Measurements from ENCODE around the gene SLC15A3.

Gene SLC15A3

GRCh38 chr11:60970369-60970774, 18.4 kb upstream of the SLC15A3 start:
- Histone ChIP-seq H3K79me1 (ENCODE audit: low read length) (no peaks in the 10 kb centered on the region), H3K27me3 (ENCODE audit: insufficient read depth, low read length, poor library complexity) (no peaks in the 10 kb centered on the region), H3K79me2 (ENCODE audit: control insufficient read depth, insufficient read depth, low read length) (no peaks in the 10 kb centered on the region), H2BK5ac (ENCODE audit: low read length) (no peak overlapping the region), H2AK5ac (ENCODE audit: low read length) (no peak overlapping the region), H3K4me1 (ENCODE audit: control insufficient read depth, low read depth, low read length) (no peaks in the 10 kb centered on the region), H2BK120ac (ENCODE audit: low read depth, low read length) (no peak overlapping the region), H3K27ac (ENCODE audit: low read depth, low read length) (no peak overlapping the region), H3K4ac (ENCODE audit: low read depth, low read length) (no peak overlapping the region), H3K23ac (ENCODE audit: low read length) (peak overlapping the region; percentile 81), H3K56ac (ENCODE audit: low read length) (no peak overlapping the region), H3K4me3 (ENCODE audit: low read length) (no peak overlapping the region), H3K36me3 (ENCODE audit: control insufficient read depth, insufficient read depth, low read length) (no peaks in the 10 kb centered on the region), H3K4me2 (ENCODE audit: low read length) (no peak overlapping the region), H4K5ac (ENCODE audit: low read length) (no peak overlapping the region), H2BK15ac (replicated peaks; ENCODE audit: low read depth) (no peak overlapping the region), H4K8ac (ENCODE audit: low read depth, low read length) (no peak overlapping the region), H3K9ac (ENCODE audit: low read length) (no peak overlapping the region), H3K18ac (ENCODE audit: low read length) (no peak overlapping the region)
- no CpG with 5 or more reads among the region's 9 CpGs for WGBS (ENCODE audit: extremely low coverage, insufficient coverage, low lambda C conversion rate)
- DNase-seq = peak; percentile 42

- H3K9ac ChIP-seq (ENCODE audit: low read length) = no peak overlapping the region
- DNase-seq = no peak
- no peak overlapping the region for H2BK5ac ChIP-seq (ENCODE audit: low read length)
- WGBS (ENCODE audit: extremely low coverage, insufficient coverage, low lambda C conversion rate) = no CpG with 5 or more reads among the region's 1 CpG
- H2BK120ac ChIP-seq (ENCODE audit: low read depth, low read length) = no peak overlapping the region
- no peaks in the 10 kb centered on the region for H3K4me1 ChIP-seq (ENCODE audit: control insufficient read depth, low read depth, low read length)
- H3K27ac ChIP-seq (ENCODE audit: low read depth, low read length) = no peak overlapping the region
- no peaks in the 10 kb centered on the region for H3K27me3 ChIP-seq (ENCODE audit: insufficient read depth, low read length, poor library complexity)
- H4K5ac ChIP-seq (ENCODE audit: low read length) = no peak overlapping the region
- no peak overlapping the region for H3K23ac ChIP-seq (ENCODE audit: low read length)
- no peaks in the 10 kb centered on the region for H3K79me2 ChIP-seq (ENCODE audit: control insufficient read depth, insufficient read depth, low read length)
- H2BK15ac ChIP-seq (replicated peaks; ENCODE audit: low read depth) = no peak overlapping the region
- H3K18ac ChIP-seq (ENCODE audit: low read length) = no peak overlapping the region
- H3K4ac ChIP-seq (ENCODE audit: low read depth, low read length) = no peak overlapping the region
- H3K4me3 ChIP-seq (ENCODE audit: low read length) = no peak overlapping the region
- no peak overlapping the region for H3K4me2 ChIP-seq (ENCODE audit: low read length)
- no peak overlapping the region for H4K8ac ChIP-seq (ENCODE audit: low read depth, low read length)
- H3K36me3 ChIP-seq (ENCODE audit: control insufficient read depth, insufficient read depth, low read length) = no peaks in the 10 kb centered on the region
- H2AK5ac ChIP-seq (ENCODE audit: low read length) = no peak overlapping the region
- no peaks in the 10 kb centered on the region for H3K79me1 ChIP-seq (ENCODE audit: low read length)
- H3K56ac ChIP-seq (ENCODE audit: low read length) = no peak overlapping the region
Observed at GRCh38 chr11:60968223-60968622, 16.2 kb upstream of the SLC15A3 start.

- WGBS (ENCODE audit: extremely low coverage, insufficient coverage, low lambda C conversion rate) = no CpG with 5 or more reads among the region's 4 CpGs
Observed at GRCh38 chr11:60966890-60967289, 14.9 kb upstream of the SLC15A3 start.

DNA sequence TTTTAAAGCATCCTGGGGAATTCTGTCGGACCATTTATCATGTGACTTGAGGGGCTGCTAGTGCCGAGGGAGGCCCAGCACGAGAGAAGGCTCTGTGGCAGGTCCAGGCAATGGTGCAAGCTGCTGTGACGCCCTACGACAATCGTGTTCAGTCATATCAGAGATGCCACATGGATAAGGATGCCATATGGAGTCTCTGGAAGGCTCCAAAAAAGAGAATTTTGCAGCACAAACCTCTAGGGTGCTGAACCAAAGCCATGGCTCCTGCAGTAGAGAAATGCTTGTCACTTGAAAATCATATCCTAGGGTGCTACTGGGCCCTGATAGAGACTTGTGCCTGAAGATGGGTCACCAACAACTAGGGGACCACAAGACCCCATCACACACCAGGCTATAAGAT, 12.8 kb upstream of the SLC15A3 start:
- Histone ChIP-seq H2BK5ac (ENCODE audit: low read length) (no peak overlapping the region), H3K27me3 (ENCODE audit: insufficient read depth, low read length, poor library complexity) (no peaks in the 10 kb centered on the region), H3K79me2 (ENCODE audit: control insufficient read depth, insufficient read depth, low read length) (no peaks in the 10 kb centered on the region), H3K27ac (ENCODE audit: low read depth, low read length) (no peak overlapping the region), H3K4me1 (ENCODE audit: control insufficient read depth, low read depth, low read length) (no peaks in the 10 kb centered on the region), H4K8ac (ENCODE audit: low read depth, low read length) (no peak overlapping the region), H2AK5ac (ENCODE audit: low read length) (no peak overlapping the region), H3K56ac (ENCODE audit: low read length) (no peak overlapping the region), H3K79me1 (ENCODE audit: low read length) (no peaks in the 10 kb centered on the region), H3K36me3 (ENCODE audit: control insufficient read depth, insufficient read depth, low read length) (no peaks in the 10 kb centered on the region), H3K4me3 (ENCODE audit: low read length) (no peak overlapping the region), H3K18ac (ENCODE audit: low read length) (no peak overlapping the region), H3K9ac (ENCODE audit: low read length) (no peak overlapping the region), H3K4me2 (ENCODE audit: low read length) (no peak overlapping the region), H3K4ac (ENCODE audit: low read depth, low read length) (no peak overlapping the region), H3K23ac (ENCODE audit: low read length) (no peak overlapping the region), H4K5ac (ENCODE audit: low read length) (no peak overlapping the region), H2BK120ac (ENCODE audit: low read depth, low read length) (no peak overlapping the region), H2BK15ac (replicated peaks; ENCODE audit: low read depth) (no peak overlapping the region)
- DNase-seq = no peak
- no CpG with 5 or more reads among the region's 6 CpGs for WGBS (ENCODE audit: extremely low coverage, insufficient coverage, low lambda C conversion rate)

More at GRCh38 chr11:60966890-60967289, 14.9 kb upstream of the SLC15A3 start:
- DNase-seq = no peak
- Histone ChIP-seq H3K27ac (ENCODE audit: low read depth, low read length) (no peak overlapping the region), H2AK5ac (ENCODE audit: low read length) (no peak overlapping the region), H2BK120ac (ENCODE audit: low read depth, low read length) (no peak overlapping the region), H3K36me3 (ENCODE audit: control insufficient read depth, insufficient read depth, low read length) (no peaks in the 10 kb centered on the region), H2BK15ac (replicated peaks; ENCODE audit: low read depth) (no peak overlapping the region), H3K4me1 (ENCODE audit: control insufficient read depth, low read depth, low read length) (no peaks in the 10 kb centered on the region), H3K79me2 (ENCODE audit: control insufficient read depth, insufficient read depth, low read length) (no peaks in the 10 kb centered on the region), H3K79me1 (ENCODE audit: low read length) (no peaks in the 10 kb centered on the region), H4K8ac (ENCODE audit: low read depth, low read length) (no peak overlapping the region), H2BK5ac (ENCODE audit: low read length) (no peak overlapping the region), H3K9ac (ENCODE audit: low read length) (no peak overlapping the region), H3K4ac (ENCODE audit: low read depth, low read length) (no peak overlapping the region), H3K4me3 (ENCODE audit: low read length) (no peak overlapping the region), H3K27me3 (ENCODE audit: insufficient read depth, low read length, poor library complexity) (no peaks in the 10 kb centered on the region), H3K18ac (ENCODE audit: low read length) (no peak overlapping the region), H3K4me2 (ENCODE audit: low read length) (no peak overlapping the region), H3K56ac (ENCODE audit: low read length) (no peak overlapping the region), H4K5ac (ENCODE audit: low read length) (no peak overlapping the region), H3K23ac (ENCODE audit: low read length) (no peak overlapping the region)

DNA sequence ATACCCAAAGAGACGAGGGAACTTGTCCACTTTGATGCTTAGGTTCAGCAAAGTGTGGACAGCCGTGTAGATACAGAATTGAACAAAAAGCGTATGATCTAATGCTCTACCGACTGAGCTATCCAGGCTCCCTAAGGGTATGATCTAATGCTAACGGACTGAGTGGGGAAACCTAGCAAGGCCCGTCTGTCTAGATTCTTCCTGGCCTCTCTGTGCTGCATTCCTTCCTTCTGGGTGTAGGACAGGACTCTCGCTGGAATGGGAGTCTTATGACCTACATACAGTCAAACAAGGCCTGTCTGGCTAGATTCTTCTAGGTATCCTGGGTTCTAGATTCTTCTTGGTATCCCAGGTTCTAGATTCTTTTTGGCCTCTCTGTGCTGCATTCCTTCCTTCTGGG, 8.4 kb upstream of the SLC15A3 start:
- no peaks in the 10 kb centered on the region for H3K79me2 ChIP-seq (ENCODE audit: control insufficient read depth, insufficient read depth, low read length)
- no CpG with 5 or more reads among the region's 7 CpGs for WGBS (ENCODE audit: extremely low coverage, insufficient coverage, low lambda C conversion rate)
- H3K79me1 ChIP-seq (ENCODE audit: low read length) = no peaks in the 10 kb centered on the region
- H4K8ac ChIP-seq (ENCODE audit: low read depth, low read length) = no peak overlapping the region
- no peak overlapping the region for H2BK120ac ChIP-seq (ENCODE audit: low read depth, low read length)
- no peak overlapping the region for H3K23ac ChIP-seq (ENCODE audit: low read length)
- H3K27ac ChIP-seq (ENCODE audit: low read depth, low read length) = no peak overlapping the region
- no peak overlapping the region for H3K9ac ChIP-seq (ENCODE audit: low read length)
- no peak overlapping the region for H2BK15ac ChIP-seq (replicated peaks; ENCODE audit: low read depth)
- H2BK5ac ChIP-seq (ENCODE audit: low read length) = no peak overlapping the region
- H3K27me3 ChIP-seq (ENCODE audit: insufficient read depth, low read length, poor library complexity) = no peaks in the 10 kb centered on the region
- H3K18ac ChIP-seq (ENCODE audit: low read length) = no peak overlapping the region
- H3K56ac ChIP-seq (ENCODE audit: low read length) = no peak overlapping the region
- H3K4me1 ChIP-seq (ENCODE audit: control insufficient read depth, low read depth, low read length) = no peaks in the 10 kb centered on the region
- H4K5ac ChIP-seq (ENCODE audit: low read length) = no peak overlapping the region
- no peak overlapping the region for H3K4me3 ChIP-seq (ENCODE audit: low read length)
- no peak overlapping the region for H2AK5ac ChIP-seq (ENCODE audit: low read length)
- H3K4ac ChIP-seq (ENCODE audit: low read depth, low read length) = no peak overlapping the region
- no peak overlapping the region for H3K4me2 ChIP-seq (ENCODE audit: low read length)
- DNase-seq = no peak
- H3K36me3 ChIP-seq (ENCODE audit: control insufficient read depth, insufficient read depth, low read length) = no peaks in the 10 kb centered on the region

- Histone ChIP-seq H3K56ac (ENCODE audit: low read length) (no peak overlapping the region), H3K4ac (ENCODE audit: low read depth, low read length) (no peak overlapping the region), H3K27me3 (ENCODE audit: insufficient read depth, low read length, poor library complexity) (no peaks in the 10 kb centered on the region), H3K23ac (ENCODE audit: low read length) (no peak overlapping the region), H2BK15ac (replicated peaks; ENCODE audit: low read depth) (no peak overlapping the region), H3K79me2 (ENCODE audit: control insufficient read depth, insufficient read depth, low read length) (no peaks in the 10 kb centered on the region), H2AK5ac (ENCODE audit: low read length) (no peak overlapping the region), H4K5ac (ENCODE audit: low read length) (no peak overlapping the region), H3K36me3 (ENCODE audit: control insufficient read depth, insufficient read depth, low read length) (no peaks in the 10 kb centered on the region), H3K4me1 (ENCODE audit: control insufficient read depth, low read depth, low read length) (no peaks in the 10 kb centered on the region), H3K9ac (ENCODE audit: low read length) (no peak overlapping the region), H3K79me1 (ENCODE audit: low read length) (no peaks in the 10 kb centered on the region), H2BK5ac (ENCODE audit: low read length) (no peak overlapping the region), H3K4me3 (ENCODE audit: low read length) (no peak overlapping the region), H3K18ac (ENCODE audit: low read length) (no peak overlapping the region), H2BK120ac (ENCODE audit: low read depth, low read length) (no peak overlapping the region), H3K4me2 (ENCODE audit: low read length) (no peak overlapping the region), H3K27ac (ENCODE audit: low read depth, low read length) (no peak overlapping the region), H4K8ac (ENCODE audit: low read depth, low read length) (no peak overlapping the region)
- DNase-seq = no peak
- WGBS (ENCODE audit: extremely low coverage, insufficient coverage, low lambda C conversion rate) = no CpG with 5 or more reads among the region's 6 CpGs
Observed at GRCh38 chr11:60959431-60959830, 7.5 kb upstream of the SLC15A3 start.

Data from mesendoderm (in vitro differentiated cells).